Suprapubic skin (tissue), 4 donors: ENCODE results near the gene EMILIN1.

Experiments
- POLR2A ChIP-seq, 2 donors: fragments of 450-650 bp; IDR thresholded peaks; one replicate each; pipeline ENCODE4 v1.6.1; 2017; ENCODE audit warnings: antibody characterized with exemption in 2 of 2, mild to moderate bottlenecking in 2 of 2, moderate library complexity in 2 of 2
- POLR2AphosphoS5 ChIP-seq, 3 donors: sonication (generic); formaldehyde crosslinking; IDR thresholded peaks; one replicate each; pipeline ENCODE4 v1.6.1; 2017; ENCODE audit warnings: antibody characterized with exemption in 3 of 3

- TF ChIP-seq POLR2A (IDR thresholded peaks at IDR 0.05) (no peak), POLR2AphosphoS5 (IDR thresholded peaks at IDR 0.05) (no peak)
These were observed 38.1 kb upstream of the EMILIN1 start for GRCh38 chr2:27040282-27040681.
